Gastroesophageal sphincter (tissue), 3 donors: ENCODE measurements around the gene NTMT1.

Experiments used
- CTCF ChIP-seq, 4 experiments: fragments of 200-600 bp in 2 of 4; fragments of 450-650 bp in 2 of 4; sonication (generic) in 1 of 4; IDR thresholded peaks; one replicate each; pipeline ENCODE4 v1.5.1; 2017 to 2019; ENCODE audit warnings: antibody characterized with exemption in 4 of 4, mild to moderate bottlenecking in 2 of 4, moderate library complexity in 2 of 4
- EP300 ChIP-seq: sonication (generic); formaldehyde crosslinking; IDR thresholded peaks from one replicate; pipeline ENCODE4 v1.6.1; 2017; ENCODE audit warnings: antibody characterized with exemption, mild to moderate bottlenecking
- POLR2A ChIP-seq, 2 donors: fragments of 450-650 bp; IDR thresholded peaks; one replicate each; pipeline ENCODE4 v1.6.1; 2017; ENCODE audit warnings: antibody characterized with exemption in 2 of 2, mild to moderate bottlenecking in 2 of 2, moderate library complexity in 1 of 2
- POLR2AphosphoS5 ChIP-seq: sonication (generic); formaldehyde crosslinking; IDR thresholded peaks from one replicate; pipeline ENCODE4 v1.6.1; 2017; ENCODE audit warnings: antibody characterized with exemption

DNA sequence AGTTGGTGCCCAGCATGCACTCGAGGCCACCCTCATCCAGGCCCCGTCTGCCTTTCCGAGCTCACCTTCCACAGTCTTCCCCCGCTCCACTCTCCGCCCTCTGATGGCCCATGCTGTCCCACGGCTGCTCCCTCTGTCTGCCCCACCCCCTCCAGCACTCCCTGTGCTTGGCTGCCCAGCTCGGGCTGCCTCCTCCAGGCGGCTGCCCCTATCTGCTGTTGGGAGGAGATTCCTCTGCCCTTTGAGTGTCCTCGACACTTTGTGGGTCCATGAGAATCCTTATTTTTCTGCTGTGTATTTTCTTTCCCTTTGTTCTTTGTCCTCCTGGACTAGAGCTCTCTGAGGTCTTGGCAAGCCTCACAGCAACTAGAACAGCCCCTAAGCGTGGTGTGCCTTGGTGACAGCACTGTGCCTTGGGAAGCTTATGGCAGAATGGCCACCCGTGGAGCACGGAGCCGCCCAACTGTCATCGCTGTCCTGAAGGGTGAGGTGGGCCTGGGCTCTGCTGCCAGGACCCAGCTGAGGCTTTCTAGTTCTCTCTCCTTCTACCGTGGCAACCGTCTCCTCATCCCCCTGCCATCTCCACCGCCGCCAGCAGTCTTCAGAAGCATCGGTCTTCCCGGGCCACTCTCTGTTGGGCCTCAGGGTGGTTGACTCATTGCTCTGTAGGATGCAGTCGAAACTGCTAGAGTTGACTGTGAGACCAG, 5.2 kb downstream of the NTMT1 start:
- TF ChIP-seq CTCF (IDR thresholded peaks at IDR 0.05) (no peak), POLR2A (IDR thresholded peaks at IDR 0.05) (no peak), POLR2AphosphoS5 (no peak), EP300 (no peak)
